RKO (cell line): ENCODE data around the gene SRXN1.

Source experiments
- DNase-seq: peaks from one replicate; pipeline ENCODE4 v3.0.0-alpha.2; 2016; ENCODE audit warnings: low spot score

SRXN1 gene

DNA sequence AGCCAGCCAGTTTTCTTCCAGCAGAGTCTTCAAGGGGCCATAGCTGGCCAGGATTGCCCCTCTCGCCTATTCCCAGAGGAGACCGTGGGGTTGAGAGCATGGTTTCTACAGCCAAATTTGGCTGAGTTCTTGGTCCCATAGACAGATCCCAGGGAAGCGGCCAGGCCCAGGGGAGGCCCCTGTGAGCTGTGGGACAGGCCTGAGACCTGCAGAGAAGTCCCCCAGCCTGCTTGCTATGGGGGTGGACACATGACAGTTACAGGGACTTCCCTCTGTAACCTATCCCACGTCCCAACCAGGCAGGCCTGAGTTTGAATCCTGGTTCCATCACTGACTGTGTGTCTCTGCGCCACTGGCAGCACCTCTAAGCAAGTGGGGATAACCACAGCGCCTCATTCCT is 45.5 kb downstream of the SRXN1 start:
- DNase-seq = no peak

DNA sequence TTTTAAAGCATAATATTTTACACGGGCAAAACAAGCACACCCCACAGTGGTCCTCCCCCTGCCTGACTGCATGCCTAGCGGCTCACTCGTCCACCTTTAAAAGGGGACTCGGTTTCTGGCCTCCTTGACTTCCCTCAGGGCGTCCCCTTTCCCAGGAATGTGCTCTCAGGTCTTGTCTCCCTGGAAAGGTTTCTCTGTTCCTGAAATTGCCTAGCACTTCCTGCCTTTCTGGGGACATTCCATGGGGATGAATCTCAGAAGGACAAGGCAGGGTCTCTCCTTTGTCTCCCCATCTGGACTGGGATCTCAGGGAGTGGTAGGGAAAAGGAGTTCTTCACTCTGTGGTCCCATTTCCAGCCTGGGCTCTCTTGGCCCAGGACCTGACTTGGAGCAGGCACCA is 47.8 kb downstream of the SRXN1 start:
- no peak for DNase-seq

GRCh38 chr20:603116-603640 is 49.8 kb downstream of the SRXN1 start:
- no peak for DNase-seq

DNA sequence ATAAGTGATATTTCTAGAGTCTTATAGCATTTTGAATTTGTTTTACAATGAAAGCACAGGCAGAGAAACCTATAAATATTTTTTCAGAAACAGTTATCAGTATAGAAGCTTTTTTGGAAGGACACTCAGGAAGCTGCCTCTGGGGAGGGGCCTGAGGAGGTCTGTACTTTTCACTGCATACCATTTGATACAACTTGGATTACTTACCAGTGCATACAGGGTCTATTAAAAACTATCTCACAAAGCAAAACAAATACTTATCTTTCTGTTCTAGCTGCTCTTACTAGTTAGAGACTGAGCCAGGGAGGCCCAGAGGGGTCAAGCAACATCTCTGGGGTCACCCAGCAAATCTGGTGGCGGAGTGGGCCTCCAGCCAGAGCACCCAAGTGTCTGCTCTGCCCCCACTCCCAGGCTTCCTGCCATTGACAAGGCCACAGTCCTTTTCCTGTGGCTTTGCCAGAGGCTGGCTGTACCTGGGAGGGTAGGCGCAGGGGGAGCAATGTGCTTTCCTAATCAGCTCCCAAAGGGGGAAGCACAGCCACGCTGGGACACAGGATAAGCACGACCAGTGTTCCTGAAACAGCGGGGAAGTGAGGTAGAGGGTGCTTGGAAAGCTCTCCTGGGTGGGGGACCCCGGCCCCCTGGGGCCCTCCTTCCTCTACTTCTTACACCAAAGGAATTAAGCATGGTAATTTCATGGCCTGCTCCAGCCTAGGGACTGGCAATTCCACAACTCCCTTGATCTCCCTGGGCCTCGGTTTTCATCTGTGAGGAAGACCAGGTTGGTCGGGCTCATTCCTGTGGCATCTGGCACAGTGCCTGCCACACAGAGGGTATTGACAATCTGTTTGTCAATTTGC is 50.7 kb downstream of the SRXN1 start:
- DNase-seq = no peak

DNA sequence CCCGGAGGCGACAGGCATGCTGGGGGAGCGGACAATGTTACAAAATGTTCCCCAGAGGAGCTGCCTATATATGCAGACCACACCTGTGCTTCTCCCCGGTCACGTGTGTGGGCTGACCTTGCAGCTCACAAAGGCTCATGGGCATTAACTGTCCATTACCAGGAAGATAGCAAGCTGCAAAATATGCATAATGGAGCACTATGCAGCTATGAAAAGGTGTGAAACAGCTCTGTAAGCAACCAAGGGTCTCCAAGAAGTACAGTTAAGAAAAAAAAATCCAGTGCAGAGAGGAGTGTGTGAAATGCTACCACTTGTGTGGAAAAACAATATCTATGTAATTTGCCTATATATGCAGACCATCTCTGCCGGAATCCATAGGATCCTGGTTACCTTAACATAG is 52.3 kb downstream of the SRXN1 start:
- no peak for DNase-seq

GRCh38 chr20:600141-600540 is 52.9 kb downstream of the SRXN1 start:
- no peak for DNase-seq

DNA sequence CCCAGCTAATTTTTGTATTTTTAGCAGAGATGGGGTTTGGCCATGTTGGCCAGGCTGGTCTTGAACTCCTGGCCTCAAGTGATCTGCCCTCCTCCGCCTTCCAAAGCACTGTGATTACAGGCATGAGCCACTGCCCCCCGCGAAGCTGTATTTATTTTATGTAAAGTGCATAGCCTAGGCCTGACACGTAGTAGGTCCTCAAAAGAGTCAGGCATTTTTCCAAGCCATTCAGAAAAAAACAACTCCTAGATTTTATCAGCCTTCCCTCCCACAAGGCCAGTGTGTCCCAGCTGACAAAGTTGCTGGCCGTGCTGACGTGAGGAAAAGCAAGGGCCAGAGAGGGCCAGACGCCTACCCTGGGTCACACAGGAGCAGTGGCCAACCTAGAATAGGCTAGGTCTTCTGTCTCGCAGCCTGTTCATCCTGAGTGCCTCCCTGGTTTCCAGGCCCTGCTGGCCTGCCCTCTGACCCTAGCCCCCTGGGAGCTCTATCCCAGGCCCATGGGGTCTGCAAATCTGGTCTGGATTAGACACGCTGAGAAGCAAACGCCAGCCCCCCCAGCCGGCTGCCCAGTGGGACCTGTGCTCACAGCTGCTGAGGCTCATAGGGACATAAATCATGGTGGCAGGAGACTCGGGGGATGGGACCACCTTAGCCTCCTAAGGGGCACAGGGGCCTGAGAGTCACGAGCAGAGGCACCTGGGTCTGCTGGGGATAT is 54.7 kb downstream of the SRXN1 start:
- no peak for DNase-seq

GRCh38 chr20:597560-597959 is 55.4 kb downstream of the SRXN1 start:
- no peak for DNase-seq
